Measurements from ENCODE around the gene VWCE. TPM values are rescaled to one million over a fixed set of nuclear protein-coding genes. Genes with fewer than 3 reads are reported as not detected.

The VWCE gene
- polyA plus RNA-seq, 1 donor from 2014 or later, result 9.8 TPM

Other genes with a start within 250 kb of the VWCE start
- not detected in 2 replicates for gene CD5, start 192.8 kb downstream of the VWCE start, polyA plus RNA-seq
- gene VPS37C, start 133.9 kb downstream of the VWCE start, polyA plus RNA-seq, result 7.2 and 7.3 TPM in 2 replicates
- not detected in 2 replicates for gene PGA3, start 91.8 kb downstream of the VWCE start, polyA plus RNA-seq
- not detected in 2 replicates for gene PGA4, start 73.0 kb downstream of the VWCE start, polyA plus RNA-seq
- not detected in 2 replicates for gene PGA5, start 54.1 kb downstream of the VWCE start, polyA plus RNA-seq
- gene DDB1, start 37.8 kb upstream of the VWCE start, polyA plus RNA-seq, result 197 and 203 TPM in 2 replicates
- 18.1 and 46.0 TPM in 2 replicates for gene TKFC, start 37.9 kb upstream of the VWCE start, polyA plus RNA-seq
- gene CYB561A3, start 66.6 kb upstream of the VWCE start, polyA plus RNA-seq, result 36.3 and 44.6 TPM in 2 replicates
- gene TMEM138, start 67.1 kb upstream of the VWCE start, polyA plus RNA-seq, result 19.6 and 38.9 TPM in 2 replicates
- gene TMEM216, start 97.3 kb upstream of the VWCE start, polyA plus RNA-seq, result 22.0 and 22.4 TPM in 2 replicates
- 80.2 and 82.5 TPM in 2 replicates for gene CPSF7, start 134.7 kb upstream of the VWCE start, polyA plus RNA-seq
- 54.5 and 72.8 TPM in 2 replicates for gene SDHAF2, start 134.8 kb upstream of the VWCE start, polyA plus RNA-seq
- gene LRRC10B, start 213.4 kb upstream of the VWCE start, polyA plus RNA-seq, result 12.4 and 14.6 TPM in 2 replicates

All from neural cell (in vitro differentiated cells).